Muscle of arm (tissue), 12 donors: ENCODE results near the gene PMEPA1. TPM values are rescaled to one million over a fixed set of nuclear protein-coding genes. Genes with fewer than 3 reads are reported as not detected.

Source experiments
- DNase-seq: peaks from one replicate; pipeline ENCODE4 v3.0.0-alpha.2; 2013
- polyA plus RNA-seq, 12 donors: library from polyadenylated mRNA; unstranded; fragments of 120-200 nt; gene quantifications; one replicate each; pipeline ENCODE4 v1.2.1, GENCODE V29; 2013; ENCODE audit not compliant: insufficient read length in 12 of 12

Gene PMEPA1
- polyA plus RNA-seq, 12 donors, result 16.1 to 93.0 (median 22.5) TPM

DNA sequence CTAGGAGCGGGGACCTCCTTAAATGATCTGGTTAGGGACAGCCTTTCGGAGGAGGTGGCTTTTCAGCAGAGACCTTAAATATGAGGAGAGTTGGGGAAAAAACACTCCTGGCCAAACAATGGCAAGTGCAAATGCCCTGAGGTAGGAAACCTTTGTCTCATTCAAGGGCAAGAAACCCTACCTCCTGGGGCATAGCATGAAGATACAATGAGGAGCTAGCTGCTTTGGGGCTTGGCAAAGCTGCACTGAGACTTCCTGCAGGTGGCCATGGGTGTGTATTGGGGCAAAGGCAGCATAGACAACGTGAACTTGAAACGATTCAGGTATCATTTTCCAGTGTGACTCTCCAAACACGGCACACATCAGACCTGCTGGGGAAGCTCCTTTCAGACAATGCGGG is 30.7 kb downstream of the PMEPA1 start:
- no peak for DNase-seq

- DNase-seq, result no peak
Observed at GRCh38 chr20:57678340-57678739, 31.5 kb downstream of the PMEPA1 start.

GRCh38 chr20:57677584-57677982 is 32.2 kb downstream of the PMEPA1 start:
- no peak for DNase-seq

DNA sequence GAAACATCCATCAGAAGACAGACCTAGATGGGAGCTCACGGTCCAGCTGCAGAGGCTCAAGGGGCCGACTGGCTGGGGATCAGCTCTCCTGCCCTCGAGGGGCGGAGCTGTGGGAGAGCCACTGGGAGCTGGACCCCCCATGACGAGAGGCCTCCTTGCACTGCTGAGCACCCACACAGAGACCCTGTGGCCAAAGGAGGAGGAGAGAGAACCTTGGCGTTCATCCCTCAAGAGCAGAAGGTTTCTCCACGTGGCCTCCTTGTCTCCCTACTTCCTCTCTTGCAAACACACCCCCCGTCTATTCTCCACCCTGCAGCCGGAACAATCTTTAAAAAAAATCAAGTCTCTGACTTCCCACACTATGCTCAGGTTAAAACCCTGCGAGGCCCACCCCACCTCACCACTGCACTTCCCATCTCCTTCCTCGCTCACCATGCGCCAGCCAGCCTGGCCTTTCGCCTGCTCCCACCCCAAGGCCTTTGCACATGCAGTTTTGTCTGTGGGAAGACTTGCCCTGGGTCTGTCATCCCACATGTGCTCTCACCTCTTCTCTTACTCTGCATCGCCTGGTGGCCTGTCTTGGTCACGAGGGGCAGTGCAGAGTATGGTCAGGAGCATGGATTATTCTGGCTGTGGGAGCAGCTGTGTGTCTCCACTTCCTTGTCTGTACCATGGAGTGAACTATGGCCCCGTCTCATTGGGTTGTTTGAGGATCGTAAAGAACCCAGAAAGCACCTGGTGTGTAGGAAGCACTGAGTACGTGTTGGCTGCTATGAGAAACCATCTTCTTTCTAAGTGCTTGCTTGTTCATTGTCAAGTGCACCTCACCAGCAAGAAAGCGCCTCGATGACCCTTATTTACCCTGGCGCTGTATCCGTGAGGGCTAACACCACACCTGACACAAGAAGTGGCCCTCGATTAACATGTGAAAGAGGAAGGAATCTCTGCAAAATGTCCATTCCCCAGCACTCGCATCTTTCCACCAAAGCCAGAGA is 32.9 kb downstream of the PMEPA1 start:
- no peak for DNase-seq

- no peak for DNase-seq
Observed at GRCh38 chr20:57675773-57676172, 34.0 kb downstream of the PMEPA1 start.

DNA sequence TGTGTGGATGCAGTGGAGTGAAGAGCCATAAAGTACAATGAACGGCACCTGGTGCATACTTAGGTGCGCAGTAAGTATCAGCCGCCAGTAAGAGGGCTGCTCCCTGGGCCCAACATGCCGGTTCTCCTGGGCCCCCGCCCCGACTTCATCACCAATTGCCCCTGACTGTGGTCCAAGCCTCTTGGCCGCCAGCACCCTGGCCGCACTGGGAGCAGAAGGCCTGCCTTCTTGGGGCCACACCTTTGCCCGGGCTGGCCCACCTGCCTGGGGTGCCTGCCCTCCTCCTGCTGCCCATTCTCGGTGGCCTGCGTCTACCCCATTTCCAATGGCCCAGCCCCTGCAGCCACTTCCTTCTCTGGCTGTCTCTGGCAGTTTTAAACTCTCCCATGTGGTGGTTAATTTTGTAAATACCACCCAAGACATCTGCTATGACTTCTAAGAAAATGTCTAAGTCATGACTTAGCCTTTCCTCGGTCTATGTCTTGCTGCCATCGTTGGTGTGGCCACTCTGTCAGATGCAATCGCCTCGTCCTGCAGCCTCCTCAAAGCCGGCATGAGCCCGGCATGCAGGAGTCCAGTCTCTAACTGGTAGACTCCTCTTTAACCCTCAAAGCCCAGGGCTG is 36.8 kb downstream of the PMEPA1 start:
- no peak for DNase-seq

GRCh38 chr20:57672164-57672563 is 37.7 kb downstream of the PMEPA1 start:
- no peak for DNase-seq

DNA sequence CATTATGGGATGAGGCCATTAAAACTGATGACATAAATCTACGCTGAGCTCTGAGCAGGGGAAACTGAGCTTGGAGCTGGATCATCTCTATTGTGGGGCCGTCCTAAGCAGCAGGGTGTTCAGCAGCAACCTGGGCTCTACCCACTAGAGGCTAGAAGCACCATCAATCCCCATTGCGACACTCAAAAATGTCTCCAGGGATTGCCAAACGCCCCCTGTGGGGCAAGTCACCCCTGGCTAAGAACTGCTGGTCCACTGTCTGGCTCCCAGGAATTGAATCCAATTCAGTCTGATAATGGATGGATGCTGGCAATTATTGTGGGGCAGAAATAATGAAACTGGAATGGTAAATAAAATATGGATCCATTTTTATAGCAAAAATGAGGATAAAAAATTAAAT is 38.2 kb downstream of the PMEPA1 start:
- DNase-seq, result no peak

DNA sequence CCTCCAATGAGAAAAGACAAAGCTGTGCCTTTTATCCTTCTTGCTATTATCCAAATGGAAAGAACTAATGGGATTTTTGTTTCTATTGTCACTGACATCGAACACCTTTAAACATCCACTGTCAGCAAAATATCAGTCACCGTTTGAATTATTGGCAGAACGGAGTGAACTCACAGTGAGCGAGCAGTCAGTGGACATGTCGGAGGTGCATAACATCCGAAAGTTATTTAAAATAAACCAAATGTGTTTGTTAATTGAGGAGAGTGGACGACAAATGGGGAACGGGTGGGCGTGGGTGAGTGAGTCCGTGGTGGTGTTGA is 38.8 kb downstream of the PMEPA1 start:
- no peak for DNase-seq

DNA sequence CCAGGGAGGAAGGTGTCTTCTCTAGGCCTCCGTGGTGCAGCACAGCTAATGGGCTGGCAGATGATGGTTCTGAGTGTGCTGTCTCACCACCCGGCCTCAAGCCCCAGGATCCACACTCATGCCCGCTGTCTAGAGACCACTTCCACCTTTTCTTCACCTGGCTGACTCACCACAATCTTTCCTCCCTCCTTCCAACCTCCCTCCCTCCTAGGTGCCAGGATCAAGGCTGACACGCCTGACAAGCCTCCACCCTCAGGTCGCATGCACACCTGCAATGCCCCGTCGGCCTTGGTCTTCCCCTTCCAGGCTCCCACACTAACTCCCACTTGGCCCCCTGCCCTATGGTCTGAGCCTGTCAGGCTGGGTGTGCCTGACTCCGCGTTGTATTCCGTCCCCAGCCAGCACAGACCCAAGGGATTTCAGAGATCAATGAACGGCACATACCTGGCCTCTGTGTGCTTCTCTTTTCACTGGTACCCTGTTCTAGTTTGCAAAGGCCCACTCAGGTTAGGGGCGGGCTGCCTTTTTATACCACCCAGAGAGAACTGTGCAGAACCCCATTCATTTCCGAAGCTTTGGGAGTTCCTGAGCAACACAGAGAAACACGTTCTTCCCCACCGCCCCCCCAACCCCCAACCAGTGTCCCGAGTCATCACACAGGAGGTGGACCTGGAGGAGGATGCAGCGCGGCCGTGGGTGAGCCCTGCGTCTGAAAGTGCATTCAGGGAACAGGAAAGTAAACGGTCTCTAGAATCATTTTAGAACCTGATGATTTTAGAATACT is 39.3 kb downstream of the PMEPA1 start:
- DNase-seq, result no peak

DNA sequence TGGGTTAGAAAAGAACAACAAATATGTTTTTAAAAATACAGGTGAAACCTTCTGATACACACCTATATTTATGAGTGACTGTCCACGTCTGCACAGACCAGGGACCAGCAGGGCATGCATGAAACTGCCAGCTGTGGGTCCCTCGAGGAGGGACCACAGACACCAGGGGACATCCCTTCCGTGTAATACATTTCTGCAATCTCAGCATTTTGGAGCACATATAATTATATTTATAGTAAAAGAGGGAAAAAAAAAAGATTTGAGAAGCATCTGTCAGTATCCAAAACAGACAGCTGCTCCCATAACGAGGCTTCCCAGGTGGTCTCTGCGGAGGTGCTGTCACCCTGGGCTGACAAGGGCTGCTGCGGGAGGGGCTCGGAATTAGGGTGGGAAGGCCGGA is 40.2 kb downstream of the PMEPA1 start:
- no peak for DNase-seq

- DNase-seq, result no peak
Observed at GRCh38 chr20:57667924-57668782, 41.7 kb downstream of the PMEPA1 start.

- DNase-seq, result no peak
Observed at GRCh38 chr20:57667388-57667787, 42.4 kb downstream of the PMEPA1 start.

DNA sequence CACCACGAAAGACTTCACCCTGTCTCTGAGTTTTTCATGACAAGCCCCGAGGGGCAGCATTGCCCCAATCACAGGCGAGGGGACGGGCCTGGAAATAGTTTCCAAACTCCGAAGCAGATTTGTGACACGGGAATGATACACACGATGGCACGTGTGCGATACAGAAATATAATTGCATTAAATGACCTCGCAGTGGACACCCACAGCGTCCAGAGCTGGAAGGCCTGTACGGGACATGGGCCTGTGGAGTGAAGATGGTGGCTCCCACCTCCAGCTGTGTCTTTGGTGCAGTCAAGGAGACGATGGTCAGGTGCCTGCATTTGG is 43.0 kb downstream of the PMEPA1 start:
- DNase-seq, result no peak

DNA sequence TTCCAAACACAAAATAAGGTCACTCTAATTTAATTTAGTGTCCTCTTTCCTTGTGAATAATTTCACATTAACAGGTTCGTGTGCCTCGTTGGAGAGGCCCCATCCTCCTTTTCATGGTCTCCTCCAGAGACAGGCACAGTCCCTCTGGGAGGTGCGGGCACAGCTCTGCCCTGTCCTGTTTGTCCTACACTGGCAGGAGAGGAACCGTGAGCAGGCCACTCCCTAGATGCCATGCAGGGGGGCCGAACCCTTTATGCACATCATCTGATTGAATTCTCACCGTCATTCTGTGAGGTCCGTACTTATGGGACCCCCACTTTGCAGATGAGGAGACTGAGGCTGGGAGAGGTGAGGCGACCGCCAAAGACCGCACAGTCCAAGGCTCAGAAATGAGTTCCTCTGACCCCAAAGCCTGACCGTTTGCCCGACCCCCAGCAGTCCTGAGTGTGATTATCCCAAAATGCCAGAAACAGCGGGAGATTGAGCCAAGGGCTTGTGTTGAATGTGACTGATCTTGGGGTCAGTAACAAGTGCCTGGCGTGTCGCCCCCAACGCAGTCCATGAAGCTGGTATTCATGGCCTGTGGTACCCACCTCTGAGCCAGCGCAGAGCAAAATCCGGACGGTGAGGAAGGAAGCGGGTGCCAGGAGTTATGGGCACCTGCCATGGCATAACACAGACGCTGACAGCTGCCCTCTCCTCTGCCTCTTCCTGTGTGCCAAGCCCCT is 43.5 kb downstream of the PMEPA1 start:
- no peak for DNase-seq

- no peak for DNase-seq
Observed at GRCh38 chr20:57665589-57665971, 44.2 kb downstream of the PMEPA1 start.

DNA sequence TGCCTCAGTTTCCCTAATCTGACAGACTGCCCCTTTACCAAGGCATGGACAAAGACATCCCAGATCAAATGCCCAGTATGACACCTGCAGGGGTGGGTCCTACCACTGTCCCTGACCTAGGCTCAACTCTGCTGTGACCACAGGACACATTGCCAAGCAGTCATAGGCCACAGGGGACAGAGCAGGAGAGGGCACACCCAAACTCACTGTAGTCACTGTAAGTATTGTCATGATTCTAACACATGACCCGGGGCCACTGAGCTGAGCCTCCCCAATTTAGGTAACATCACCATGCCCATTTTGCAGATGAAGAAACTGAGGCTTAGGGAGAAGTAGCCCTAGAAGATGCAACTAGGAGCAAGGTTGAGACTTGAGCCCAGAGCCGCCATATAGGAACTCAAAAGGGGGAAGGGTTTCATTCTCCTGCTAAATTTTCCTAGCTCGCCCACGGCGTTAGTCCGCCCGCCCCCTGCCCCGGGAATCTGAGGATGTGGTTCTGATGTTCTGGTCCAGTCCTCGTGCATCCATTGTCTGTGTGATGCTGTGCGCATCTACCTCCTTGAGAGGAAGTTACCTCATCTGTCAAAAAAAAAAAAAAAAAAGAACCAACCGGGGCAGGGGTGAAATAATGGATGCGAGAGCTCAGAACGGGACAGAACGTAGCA is 44.8 kb downstream of the PMEPA1 start:
- no peak for DNase-seq

DNA sequence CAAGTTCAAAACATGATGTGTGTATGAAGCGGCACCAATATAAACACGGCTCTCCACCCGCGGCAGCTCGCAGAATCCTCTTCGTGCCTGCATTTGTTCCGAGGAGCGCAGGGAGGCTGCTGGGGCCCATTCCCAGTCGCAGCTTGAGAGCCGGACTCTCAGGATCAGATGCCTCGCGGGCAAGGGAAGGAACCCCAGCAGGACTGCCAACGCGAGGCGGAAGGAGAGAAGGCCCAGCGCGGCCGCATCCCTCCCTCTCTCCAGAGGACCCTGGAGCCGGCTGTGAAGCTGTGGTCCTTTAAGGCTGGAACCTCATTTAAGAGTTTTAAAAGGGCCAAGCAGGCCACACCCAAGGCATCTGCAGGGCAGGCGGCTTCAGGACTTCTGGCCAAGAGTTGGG is 45.3 kb downstream of the PMEPA1 start:
- DNase-seq, result no peak

- no peak for DNase-seq
Observed at GRCh38 chr20:57663681-57664451, 45.9 kb downstream of the PMEPA1 start.

- no peak for DNase-seq
Observed at GRCh38 chr20:57663241-57663640, 46.6 kb downstream of the PMEPA1 start.
